H9 (cell line): ENCODE results near the gene SHCBP1. TPM values are rescaled to one million over a fixed set of nuclear protein-coding genes. Genes with fewer than 3 reads are reported as not detected.

Experiments
- DNase-seq: peaks from one replicate; pipeline ENCODE4 v3.0.0-alpha.2; 2017
- H2AFZ ChIP-seq: one replicate; pipeline ENCODE4 v1.6.1; 2013; ENCODE audit warnings: mild to moderate bottlenecking, low read length, control low read depth, moderate library complexity
- H2AK5ac ChIP-seq: 2 replicates; pipeline ENCODE4 v1.6.1; 2013; ENCODE audit warnings: low read length, control low read depth, mixed read lengths; ENCODE audit not compliant: insufficient read length
- H2BK120ac ChIP-seq: one replicate; pipeline ENCODE4 v1.6.1; 2013; ENCODE audit warnings: low read depth, mild to moderate bottlenecking, low read length, control low read depth, inconsistent platforms; ENCODE audit not compliant: poor library complexity, severe bottlenecking
- H2BK12ac ChIP-seq: 2 replicates; pipeline ENCODE4 v1.6.1; 2013; ENCODE audit warnings: low read length, control low read depth, mixed read lengths, low read depth; ENCODE audit not compliant: insufficient read length
- H2BK15ac ChIP-seq: 2 replicates; pipeline ENCODE4 v1.6.1; 2013; ENCODE audit warnings: low read depth, low read length, control low read depth
- H2BK20ac ChIP-seq: one replicate; pipeline ENCODE4 v1.6.1; 2013; ENCODE audit warnings: low read depth, mild to moderate bottlenecking, low read length, control low read depth, inconsistent platforms; ENCODE audit not compliant: poor library complexity, severe bottlenecking
- H2BK5ac ChIP-seq: 2 replicates; pipeline ENCODE4 v1.6.1; 2013; ENCODE audit warnings: low read length, control low read depth, mixed read lengths; ENCODE audit not compliant: insufficient read length
- H3K14ac ChIP-seq: 2 replicates; pipeline ENCODE4 v1.6.1; 2013; ENCODE audit warnings: low read length, control low read depth; ENCODE audit not compliant: insufficient read depth
- H3K18ac ChIP-seq: 2 replicates; pipeline ENCODE4 v1.6.1; 2013; ENCODE audit warnings: low read depth, mild to moderate bottlenecking, mixed read lengths, low read length, control low read depth; ENCODE audit not compliant: insufficient read length
- H3K23ac ChIP-seq: 2 replicates; pipeline ENCODE4 v1.6.1; 2013; ENCODE audit warnings: low read length, control low read depth, mixed read lengths, low read depth; ENCODE audit not compliant: insufficient read length
- H3K23me2 ChIP-seq: 2 replicates; pipeline ENCODE4 v1.6.1; 2013; ENCODE audit warnings: low read depth, mild to moderate bottlenecking, mixed read lengths, low read length, control low read depth; ENCODE audit not compliant: insufficient read length, poor library complexity, severe bottlenecking
- H3K27ac ChIP-seq: 2 replicates; pipeline ENCODE4 v1.5.1; 2013; ENCODE audit warnings: low read length, control low read depth, mixed read lengths, low read depth; ENCODE audit not compliant: insufficient read length
- H3K27me3 ChIP-seq: 2 replicates; pipeline ENCODE4 v1.6.1; 2013; ENCODE audit warnings: low read length, control low read depth, inconsistent platforms; ENCODE audit not compliant: insufficient read depth
- H3K4ac ChIP-seq: 2 replicates; pipeline ENCODE4 v1.6.1; 2013; ENCODE audit warnings: low read depth, mild to moderate bottlenecking, control low read depth, inconsistent platforms, low read length, moderate library complexity
- H3K4me1 ChIP-seq: 2 replicates; pipeline ENCODE4 v1.6.1; 2013; ENCODE audit warnings: low read length, control low read depth, inconsistent platforms; ENCODE audit not compliant: insufficient read depth
- H3K4me2 ChIP-seq: 2 replicates; pipeline ENCODE4 v1.6.1; 2013; ENCODE audit warnings: low read length, control low read depth, mixed read lengths; ENCODE audit not compliant: insufficient read length, insufficient read depth
- H3K56ac ChIP-seq: 2 replicates; pipeline ENCODE4 v1.6.1; 2013; ENCODE audit warnings: low read depth, mild to moderate bottlenecking, mixed read lengths, low read length, control low read depth; ENCODE audit not compliant: insufficient read length
- H3K79me1 ChIP-seq: 2 replicates; pipeline ENCODE4 v1.6.1; 2013; ENCODE audit warnings: low read depth, mild to moderate bottlenecking, moderate library complexity, low read length, control low read depth, inconsistent platforms; ENCODE audit not compliant: insufficient read depth, poor library complexity, severe bottlenecking
- H3K79me2 ChIP-seq: 2 replicates; pipeline ENCODE4 v1.6.1; 2013; ENCODE audit warnings: low read length, control low read depth, inconsistent platforms; ENCODE audit not compliant: insufficient read depth
- H3K9ac ChIP-seq: 2 replicates; pipeline ENCODE4 v1.6.1; 2013; ENCODE audit warnings: low read length, control low read depth, mixed read lengths; ENCODE audit not compliant: insufficient read length; ENCODE audit errors: extremely low read depth
- H3K9me3 ChIP-seq: one replicate; pipeline ENCODE4 v1.6.1; 2013; ENCODE audit warnings: low read depth, low read length, inconsistent platforms; ENCODE audit not compliant: control insufficient read depth
- H3T11ph ChIP-seq: one replicate; pipeline ENCODE4 v1.6.1; 2013; ENCODE audit warnings: mild to moderate bottlenecking, low read length, control low read depth, inconsistent platforms
- H4K20me1 ChIP-seq: one replicate; pipeline ENCODE4 v1.6.1; 2013; ENCODE audit not compliant: control insufficient read depth, insufficient read length, insufficient read depth
- H4K5ac ChIP-seq: 2 replicates; pipeline ENCODE4 v1.6.1; 2013; ENCODE audit warnings: low read depth, mild to moderate bottlenecking, mixed read lengths, low read length, control low read depth; ENCODE audit not compliant: insufficient read length
- H4K8ac ChIP-seq: replicated peaks from 2 replicates; pipeline ENCODE4 v1.6.1; 2013; ENCODE audit warnings: low read length, control low read depth, mixed read lengths, low read depth; ENCODE audit not compliant: insufficient read length
- H4K91ac ChIP-seq: 2 replicates; pipeline ENCODE4 v1.6.1; 2013; ENCODE audit warnings: low read depth, mild to moderate bottlenecking, moderate library complexity, mixed read lengths, low read length, control low read depth; ENCODE audit not compliant: insufficient read length
- H3K27ac Mint-ChIP-seq, 3 experiments: 2 replicates in 2 of 3; 3 replicates in 1 of 3; pipeline ENCODE4 v1.8.0; 2020 to 2021; ENCODE audit warnings: mixed read lengths in 3 of 3, mild to moderate bottlenecking in 1 of 3, moderate library complexity in 1 of 3
- H3K27me3 Mint-ChIP-seq: 2 replicates; pipeline ENCODE4 v1.8.0; 2021; ENCODE audit warnings: low read depth, mild to moderate bottlenecking, moderate library complexity, mixed read lengths
- H3K36me3 Mint-ChIP-seq, 3 experiments: 2 replicates in 2 of 3; 3 replicates in 1 of 3; pipeline ENCODE4 v1.8.0; 2020 to 2021; ENCODE audit warnings: low read depth in 3 of 3, mixed read lengths in 3 of 3; ENCODE audit not compliant: insufficient read depth in 1 of 3
- H3K4me1 Mint-ChIP-seq, 2 experiments: 2 replicates each; pipeline ENCODE4 v1.8.0; 2020; ENCODE audit warnings: mixed read lengths in 2 of 2
- H3K4me3 Mint-ChIP-seq, 2 experiments: 2 replicates in 1 of 2; 3 replicates in 1 of 2; pipeline ENCODE4 v1.8.0; 2020 to 2021; ENCODE audit warnings: mild to moderate bottlenecking in 2 of 2, mixed read lengths in 2 of 2, moderate library complexity in 1 of 2
- H3K9me3 Mint-ChIP-seq, 2 experiments: 2 replicates in 1 of 2; 3 replicates in 1 of 2; pipeline ENCODE4 v1.8.0; 2020; ENCODE audit warnings: mild to moderate bottlenecking in 2 of 2, mixed read lengths in 2 of 2, moderate library complexity in 1 of 2
- CTCF ChIP-seq: fragments of 200-600 bp; sonication (generic); conservative IDR thresholded peaks from 3 replicates; pipeline ENCODE4 v1.8.0; 2021; ENCODE audit warnings: antibody characterized with exemption, mild to moderate bottlenecking
- WGBS: extraction: QIAGEN DNeasy Blood & Tissue Kit; methylation state at CpG from one replicate; pipeline ENCODE4 v1.1.7; 2013; ENCODE audit warnings: missing lambda C conversion rate, low lambda C conversion rate, mixed read lengths; ENCODE audit not compliant: insufficient read length; ENCODE audit errors: extremely low coverage; 5-methylcytosine and 5-hydroxymethylcytosine counted together
- total RNA-seq: library from RNA; stranded (reverse); gene quantifications from 2 replicates; pipeline ENCODE4 v1.2.1, GENCODE V29; 2021

The SHCBP1 gene
- total RNA-seq, 1 experiment from 2014 or later, result 16.6 TPM

GRCh38 chr16:46649588-46650253 lies 28.5 kb upstream of the SHCBP1 start:
- Histone ChIP-seq H4K5ac (no peak overlapping the region), H3K9ac (no peak overlapping the region), H3K56ac (no peak overlapping the region), H3K23ac (no peak overlapping the region), H2AK5ac (no peak overlapping the region), H3K14ac (no peak overlapping the region), H3K9me3 (no peaks in the 10 kb centered on the region), H3K27ac (no peak overlapping the region), H2BK15ac (no peak overlapping the region), H3K4me1 (no peaks in the 10 kb centered on the region; the same call in 1 of the 2 replicates), H3K18ac (no peak overlapping the region), H3K23me2 (no peaks in the 10 kb centered on the region), H2BK5ac (no peak overlapping the region), H2BK12ac (no peak overlapping the region), H2BK20ac (no peak overlapping the region), H4K91ac (no peak overlapping the region), H3K4me2 (no peak overlapping the region), H2AFZ (no peak overlapping the region), H3T11ph (no peak overlapping the region), H3K79me1 (no peaks in the 10 kb centered on the region), H4K20me1 (no peaks in the 10 kb centered on the region), H3K27me3 (no peaks in the 10 kb centered on the region), H2BK120ac (no peak overlapping the region), H3K79me2 (no peaks in the 10 kb centered on the region), H4K8ac (no peak overlapping the region), H3K4ac (no peak overlapping the region)
- Mint-ChIP-seq H3K36me3 (no peaks in the 10 kb centered on the region; a peak in 1 of 7 replicates), H3K4me3 (no peak overlapping the region), H3K27ac (no peak overlapping the region), H3K4me1 (peaks cover 6 to 13% of the 10 kb centered on the region in 2 experiments; a peak in 3 of 4 replicates), H3K27me3 (peaks cover 10% of the 10 kb centered on the region), H3K9me3 (peaks cover 8 to 9% of the 10 kb centered on the region in 2 experiments; a peak in 4 of 5 replicates)
- no peak for TF ChIP-seq CTCF
- no peak for DNase-seq
- no CpG with 5 or more reads among the region's 27 CpGs for WGBS
